Upper lobe of left lung (tissue), 6 donors: ENCODE measurements around the gene SEC22B. TPM values are rescaled to one million over a fixed set of nuclear protein-coding genes. Genes with fewer than 3 reads are reported as not detected.
"Not testable (repeated sequence)": the region's sequence is repeated elsewhere in the genome, so short reads cannot be mapped to it uniquely, and the experiment has no call there.

Experiments
- ATAC-seq, 2 donors: fragments of 200-7000 bp; cut with Tn5 transposase; one replicate each; pipeline ENCODE4 v1.9.1; 2022; ENCODE audit warnings: mild to moderate bottlenecking in 2 of 2, moderate library complexity in 2 of 2; ENCODE audit not compliant: low FRiP score in 2 of 2
- DNase-seq, 2 donors: peaks; one replicate each; pipeline ENCODE4 v3.0.0-alpha.2; 2019 to 2020
- H3K27ac ChIP-seq, 4 donors: fragments of 200-600 bp; sonication (generic); one replicate each; pipeline ENCODE4 v1.5.1; 2016 to 2019
- H3K27me3 ChIP-seq, 4 donors: fragments of 200-600 bp; sonication (generic); one replicate each; pipeline ENCODE4 v1.5.1; 2017 to 2019
- H3K36me3 ChIP-seq, 4 donors: fragments of 200-600 bp; sonication (generic); one replicate each; pipeline ENCODE4 v1.5.1; 2016 to 2019
- H3K4me1 ChIP-seq, 4 donors: fragments of 200-600 bp; sonication (generic); one replicate each; pipeline ENCODE4 v1.5.1; 2018 to 2019
- H3K4me3 ChIP-seq, 4 donors: fragments of 200-600 bp; sonication (generic); one replicate each; pipeline ENCODE4 v1.5.1; 2017 to 2019; ENCODE audit warnings: mild to moderate bottlenecking in 2 of 4, moderate library complexity in 1 of 4
- H3K9me3 ChIP-seq, 4 donors: fragments of 200-600 bp; sonication (generic); one replicate each; pipeline ENCODE4 v1.5.1; 2018 to 2019
- CTCF ChIP-seq, 6 experiments: fragments of 450-650 bp in 4 of 6; fragments of 200-600 bp in 2 of 6; sonication (generic) in 2 of 6; IDR thresholded peaks; one replicate each; pipeline ENCODE4 v1.5.1; 2016 to 2019; ENCODE audit warnings: antibody characterized with exemption in 6 of 6
- EP300 ChIP-seq, 4 donors: sonication (generic); formaldehyde crosslinking; IDR thresholded peaks; one replicate each; pipeline ENCODE4 v1.5.1; 2017; ENCODE audit warnings: antibody characterized with exemption in 4 of 4, control low read depth in 2 of 4
- POLR2A ChIP-seq, 4 donors: fragments of 450-650 bp; IDR thresholded peaks; one replicate each; pipeline ENCODE4 v1.5.1; 2016 to 2017; ENCODE audit warnings: antibody characterized with exemption in 4 of 4, mild to moderate bottlenecking in 2 of 4
- POLR2AphosphoS5 ChIP-seq, 2 donors: sonication (generic); formaldehyde crosslinking; IDR thresholded peaks; one replicate each; pipeline ENCODE4 v1.5.1; 2017; ENCODE audit warnings: antibody characterized with exemption in 2 of 2
- WGBS, 2 donors: methylation state at CpG; one replicate each; pipeline ENCODE4 v1.1.5; 2017 to 2018; 5-methylcytosine and 5-hydroxymethylcytosine counted together
- total RNA-seq, 6 donors: library from RNA; depleted of rRNA in 4 of 6; stranded (reverse); fragments of >200 nt in 4 of 6; gene quantifications; one replicate each; pipeline versions ENCODE4 v1.1.0 to v1.2.1, GENCODE V29; 2016 to 2021
- donor health status: DM: no; HTN: no; CAD: no; lungs with moderate emphysema.
- donor health status: DM: no; HTN: yes; CAD: no; lungs with severe emphysema.

SEC22B gene
- total RNA-seq, 6 donors from 2014 or later = 12.3 to 41.0 (median 24.9) TPM

- ATAC-seq (no peak), DNase-seq (no peak)
- peak overlapping the region in 2 of 4 donors; percentile 38 to 44 for H3K4me3 ChIP-seq
These were observed 2.8 kb upstream of the SEC22B start for GRCh38 chr1:120178799-120179756.

GRCh38 chr1:120178058-120178457, 1.7 kb upstream of the SEC22B start:
- H3K36me3 ChIP-seq, H3K27ac ChIP-seq, ATAC-seq, DNase-seq, H3K9me3 ChIP-seq, H3K27me3 ChIP-seq, H3K4me3 ChIP-seq: not testable (repeated sequence)
- 94 to 98% methylated on average over 2 of the region's 2 CpGs for WGBS, 2 donors
- peaks cover 8 to 13% (median 12%) of the 10 kb centered on the region in 4 donors for H3K4me1 ChIP-seq

More at GRCh38 chr1:120178799-120179756, 2.8 kb upstream of the SEC22B start:
- peak overlapping the region; percentile 48 to 74 (median 68) for H3K27ac ChIP-seq
- peaks cover 8 to 13% (median 12%) of the 10 kb centered on the region in 4 donors for H3K4me1 ChIP-seq
- TF ChIP-seq EP300 (IDR thresholded peaks at IDR 0.05) (no peak), CTCF (IDR thresholded peaks at IDR 0.05) (no peak), POLR2A (IDR thresholded peaks at IDR 0.05) (no peak), POLR2AphosphoS5 (IDR thresholded peaks at IDR 0.05) (no peak)
- H3K36me3 ChIP-seq = no peaks in the 10 kb centered on the region
- 39 to 48% methylated on average over 6 of the region's 6 CpGs for WGBS, 2 donors
- H3K27me3 ChIP-seq = peaks cover 0 to 4% (median 0%) of the 10 kb centered on the region in 4 donors
- H3K9me3 ChIP-seq = no peaks in the 10 kb centered on the region

GRCh38 chr1:120175688-120176087, 632 bp downstream of the SEC22B start:
- not testable (repeated sequence) for H3K9me3 ChIP-seq, ATAC-seq, H3K36me3 ChIP-seq, H3K27me3 ChIP-seq
- 8% methylated on average over 7 of the region's 7 CpGs for WGBS, 2 donors
- Histone ChIP-seq H3K27ac (peak overlapping the region; percentile 93 to 97 (median 96)), H3K4me1 (peaks cover 8 to 13% (median 12%) of the 10 kb centered on the region in 4 donors), H3K4me3 (peak overlapping the region; percentile 57 to 85 (median 80))
- peak in 1 of 2 donors; percentile 21 for DNase-seq

- peaks cover 0 to 25% (median under 1%) of the 10 kb centered on the region in 4 donors for H3K36me3 ChIP-seq
- ATAC-seq, H3K4me1 ChIP-seq, DNase-seq, H3K27me3 ChIP-seq, H3K4me3 ChIP-seq, H3K27ac ChIP-seq, H3K9me3 ChIP-seq: not testable (repeated sequence)
- WGBS, 2 donors = 100% methylated on average over 1 of the region's 1 CpG
These were observed 11.6 kb downstream of the SEC22B start for GRCh38 chr1:120164761-120165160.

- 80% methylated on average over 1 of the region's 2 CpGs; no CpG with 5 or more reads in 1 of the 2 donors for WGBS, 2 donors
- not testable (repeated sequence) for ATAC-seq
These were observed 14.3 kb downstream of the SEC22B start for GRCh38 chr1:120162015-120162414.

GRCh38 chr1:120158495-120158894, 17.8 kb downstream of the SEC22B start:
- H3K27me3 ChIP-seq, DNase-seq, H3K9me3 ChIP-seq, ATAC-seq, H3K4me1 ChIP-seq, H3K4me3 ChIP-seq, H3K27ac ChIP-seq: not testable (repeated sequence)
- peaks cover 0 to 23% (median 1%) of the 10 kb centered on the region in 4 donors for H3K36me3 ChIP-seq
- WGBS, 2 donors = no CpG with 5 or more reads among the region's 1 CpG

More at GRCh38 chr1:120162015-120162414, 14.3 kb downstream of the SEC22B start:
- H3K4me1 ChIP-seq, H3K9me3 ChIP-seq, H3K4me3 ChIP-seq, H3K27ac ChIP-seq, DNase-seq, H3K27me3 ChIP-seq: not testable (repeated sequence)
- H3K36me3 ChIP-seq = peaks cover 0 to 26% (median 1%) of the 10 kb centered on the region in 4 donors

- not testable (repeated sequence) for H3K9me3 ChIP-seq, H3K27me3 ChIP-seq, H3K4me3 ChIP-seq, H3K27ac ChIP-seq, H3K4me1 ChIP-seq, DNase-seq
- H3K36me3 ChIP-seq = peaks cover 0 to 23% (median 1%) of the 10 kb centered on the region in 4 donors
- WGBS, 2 donors = 20% methylated on average over 1 of the region's 4 CpGs; no CpG with 5 or more reads in 1 of the 2 donors
- ATAC-seq = peak; percentile 82 to 93
These were observed 18.2 kb downstream of the SEC22B start for GRCh38 chr1:120158086-120158485.

GRCh38 chr1:120150138-120150822, 26.0 kb downstream of the SEC22B start:
- 90 to 100% methylated on average over 1 to 2 of the region's 3 CpGs for WGBS, 2 donors
- ATAC-seq, H3K4me3 ChIP-seq, H3K27ac ChIP-seq, H3K27me3 ChIP-seq, H3K36me3 ChIP-seq, H3K9me3 ChIP-seq, H3K4me1 ChIP-seq, DNase-seq: not testable (repeated sequence)

GRCh38 chr1:120149420-120150059, 26.8 kb downstream of the SEC22B start:
- H3K27me3 ChIP-seq, DNase-seq, H3K4me3 ChIP-seq, H3K9me3 ChIP-seq, H3K36me3 ChIP-seq, H3K4me1 ChIP-seq, H3K27ac ChIP-seq, ATAC-seq: not testable (repeated sequence)

- not testable (repeated sequence) for H3K4me3 ChIP-seq, DNase-seq, H3K27ac ChIP-seq, H3K9me3 ChIP-seq, H3K4me1 ChIP-seq, H3K27me3 ChIP-seq, H3K36me3 ChIP-seq
- peak in 1 of 2 donors; percentile 72 for ATAC-seq
- WGBS, 2 donors = no CpG with 5 or more reads among the region's 1 CpG
These were observed 30.5 kb downstream of the SEC22B start for GRCh38 chr1:120145806-120146205.

GRCh38 chr1:120144626-120145025, 31.7 kb downstream of the SEC22B start:
- not testable (repeated sequence) for H3K4me1 ChIP-seq, H3K9me3 ChIP-seq, H3K27me3 ChIP-seq, H3K36me3 ChIP-seq, H3K4me3 ChIP-seq, DNase-seq
- peak; percentile 64 to 87 for ATAC-seq
- no CpG with 5 or more reads among the region's 1 CpG for WGBS, 2 donors
- H3K27ac ChIP-seq = peak overlapping the region in 2 of 4 donors; percentile 11 to 21
